Left lung (tissue), 10 donors: ENCODE data around the gene NYNRIN. TPM values are rescaled to one million over a fixed set of nuclear protein-coding genes. Genes with fewer than 3 reads are reported as not detected.

Experiments used
- ATAC-seq: fragments of 200-7000 bp; cut with Tn5 transposase; one replicate; pipeline ENCODE4 v1.9.1; 2020; ENCODE audit warnings: moderate library complexity
- DNase-seq, 4 donors: peaks; one replicate each; pipeline ENCODE4 v3.0.0-alpha.2; 2013 to 2020
- H3K27ac ChIP-seq, 2 donors: fragments of 200-600 bp; sonication (generic) in 1 of 2; one replicate each; pipeline versions ENCODE4 v1.5.0 to v1.8.0; 2020 to 2021
- H3K27me3 ChIP-seq, 2 donors: fragments of 200-600 bp; sonication (generic) in 1 of 2; one replicate each; pipeline versions ENCODE4 v1.5.0 to v1.8.0; 2020 to 2021
- H3K36me3 ChIP-seq, 2 donors: fragments of 200-600 bp; sonication (generic) in 1 of 2; one replicate each; pipeline versions ENCODE4 v1.5.0 to v1.8.0; 2020 to 2021
- H3K4me1 ChIP-seq, 2 donors: fragments of 200-600 bp; one replicate each; pipeline ENCODE4 v1.8.0; 2021
- H3K4me3 ChIP-seq, 2 donors: fragments of 200-600 bp; sonication (generic) in 1 of 2; one replicate each; pipeline versions ENCODE4 v1.5.0 to v1.8.0; 2020 to 2021; ENCODE audit warnings: mild to moderate bottlenecking in 1 of 2
- H3K9me3 ChIP-seq, 2 donors: fragments of 200-600 bp; sonication (generic) in 1 of 2; one replicate each; pipeline versions ENCODE4 v1.5.0 to v1.8.0; 2020 to 2021
- CTCF ChIP-seq, 2 donors: fragments of 200-600 bp; sonication (generic) in 1 of 2; IDR thresholded peaks; one replicate each; pipeline versions ENCODE4 v1.5.0 to v1.8.0; 2021; ENCODE audit warnings: antibody characterized with exemption in 2 of 2
- intact Hi-C, 2 donors: fragments of 100-400 bp; cut with DNase I; formaldehyde crosslinking; loops; one replicate each; pipeline versions ENCODE4 v1.11.2 to v1.14.2; 2022
- polyA plus RNA-seq, 6 donors: library from polyadenylated mRNA; unstranded; fragments of 120-200 nt; gene quantifications; one replicate each; pipeline ENCODE4 v1.2.1, GENCODE V29; 2013; ENCODE audit not compliant: insufficient read length in 6 of 6
- total RNA-seq, 2 donors: library from RNA; stranded (reverse); fragmentation: NEBNext Ultra II Directional; extraction: Animal tissue kit (Norgen Biotek cat#: 25700); gene quantifications; one replicate each; pipeline ENCODE4 v1.2.1, GENCODE V29; 2021
- donor health status: DM: no; HTN: yes; CAD: no.
- donor health status: DM: no; HTN: no; CAD: no.

Gene NYNRIN
- total and polyA plus RNA-seq, 8 donors = 16.2 to 120 (median 91.9) TPM

- Histone ChIP-seq H3K27ac (peak overlapping the region in 1 of 2 donors; percentile 8), H3K27me3 (no peaks in the 10 kb centered on the region), H3K36me3 (no peaks in the 10 kb centered on the region), H3K4me3 (no peak overlapping the region), H3K4me1 (peaks cover 6 to 30% of the 10 kb centered on the region in 2 donors), H3K9me3 (no peaks in the 10 kb centered on the region)
- intact Hi-C loops = no loop called here
- DNase-seq = peak in 2 of 4 donors; percentile 54 to 84
- ATAC-seq = no peak
- no peak for TF ChIP-seq CTCF (IDR thresholded peaks at IDR 0.05)
Observed at GRCh38 chr14:24403294-24403998, 4.6 kb downstream of the NYNRIN start.

DNA sequence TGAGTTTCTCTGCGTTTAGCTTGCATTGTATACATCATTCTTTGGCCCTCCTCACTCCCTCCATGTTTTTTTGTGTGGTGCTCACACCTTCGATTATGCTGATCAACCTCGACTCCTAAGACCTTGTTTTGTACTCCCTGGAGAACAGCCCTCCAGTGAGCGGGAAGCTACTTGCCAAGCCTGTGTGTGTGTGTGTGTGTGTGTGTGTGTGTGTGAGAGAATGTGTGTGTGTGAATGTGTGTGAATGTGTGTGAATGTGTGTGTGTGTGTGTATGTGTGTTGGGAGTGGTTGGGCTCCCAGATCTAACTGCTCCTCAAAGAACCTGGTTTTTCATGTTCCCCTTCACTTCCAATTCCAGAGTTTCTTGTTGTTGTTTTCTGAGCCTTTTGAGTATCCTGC, 6.0 kb downstream of the NYNRIN start:
- no peak overlapping the region for H3K27ac ChIP-seq
- TF ChIP-seq CTCF (IDR thresholded peaks at IDR 0.05) = no peak
- H3K36me3 ChIP-seq = no peaks in the 10 kb centered on the region
- H3K27me3 ChIP-seq = no peaks in the 10 kb centered on the region
- no peaks in the 10 kb centered on the region for H3K9me3 ChIP-seq
- H3K4me3 ChIP-seq = no peak overlapping the region
- ATAC-seq (no peak), DNase-seq (no peak)
- intact Hi-C loops = no loop called here
- peaks cover 6 to 18% of the 10 kb centered on the region in 2 donors for H3K4me1 ChIP-seq

GRCh38 chr14:24406416-24406815, 7.6 kb downstream of the NYNRIN start:
- ATAC-seq = no peak
- no peak for TF ChIP-seq CTCF (IDR thresholded peaks at IDR 0.05)
- no peak for DNase-seq
- intact Hi-C loops = no loop called here
- Histone ChIP-seq H3K27me3 (no peaks in the 10 kb centered on the region), H3K4me3 (no peak overlapping the region), H3K36me3 (no peaks in the 10 kb centered on the region), H3K27ac (no peak overlapping the region), H3K4me1 (peaks cover 3 to 6% of the 10 kb centered on the region in 2 donors), H3K9me3 (no peaks in the 10 kb centered on the region)

- DNase-seq = no peak
- Histone ChIP-seq H3K27ac (no peak overlapping the region), H3K4me3 (no peak overlapping the region), H3K9me3 (no peaks in the 10 kb centered on the region), H3K27me3 (no peaks in the 10 kb centered on the region), H3K36me3 (no peaks in the 10 kb centered on the region), H3K4me1 (peaks cover 3 to 5% of the 10 kb centered on the region in 2 donors)
- TF ChIP-seq CTCF (IDR thresholded peaks at IDR 0.05) = no peak
- no peak for ATAC-seq
- intact Hi-C loops = no loop called here
Observed at GRCh38 chr14:24407608-24408325, 9.0 kb downstream of the NYNRIN start.

DNA sequence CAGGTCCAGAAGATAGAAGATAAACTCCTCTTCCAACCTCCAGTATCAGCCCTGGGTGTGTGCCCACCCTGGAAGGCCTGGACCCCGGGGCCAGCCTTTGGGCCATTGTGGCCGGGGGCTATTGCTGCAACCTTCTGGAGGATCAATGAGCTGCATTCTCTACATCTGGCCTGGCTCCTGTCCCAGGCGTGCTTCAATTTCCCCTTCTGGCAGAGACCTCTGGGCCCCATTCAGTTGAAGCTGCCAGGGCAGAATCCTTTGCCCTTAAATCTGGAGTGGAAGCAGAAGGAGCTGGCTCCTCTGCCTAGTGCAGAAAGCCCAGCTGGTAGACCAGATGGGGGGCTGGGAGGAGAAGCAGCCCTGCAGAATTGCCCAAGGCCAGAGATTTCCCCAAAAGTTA, 10.0 kb downstream of the NYNRIN start:
- no peak for TF ChIP-seq CTCF (IDR thresholded peaks at IDR 0.05)
- H3K9me3 ChIP-seq = no peaks in the 10 kb centered on the region
- H3K36me3 ChIP-seq = peaks cover 0 to 6% of the 10 kb centered on the region in 2 donors
- no peak for ATAC-seq
- no peaks in the 10 kb centered on the region for H3K4me1 ChIP-seq
- H3K27me3 ChIP-seq = no peaks in the 10 kb centered on the region
- no peak for DNase-seq
- H3K4me3 ChIP-seq = no peak overlapping the region
- no peak overlapping the region for H3K27ac ChIP-seq
- intact Hi-C loops = no loop called here
